HCT116 (cell line): ENCODE data around the gene STRN3. TPM values are rescaled to one million over a fixed set of nuclear protein-coding genes. Genes with fewer than 3 reads are reported as not detected.

Source experiments
- ATAC-seq: fragments of 200-7000 bp; cut with Tn5 transposase; 2 replicates; pipeline ENCODE4 v1.9.1; 2020; ENCODE audit warnings: mild to moderate bottlenecking, moderate library complexity
- BruUV-seq: library from RNA; stranded (reverse); fragments of 400-500 nt; replicated peaks from 2 replicates; lab custom pipeline; 2021; lab: Mats Ljungman, UMichigan
- CTCF ChIA-PET: fragments of 300-600 bp; sonication (Branson Sonifier 250); formaldehyde crosslinking; loops from one replicate; lab custom pipeline; 2021; ENCODE audit warnings: antibody characterized with exemption; lab: Charles Lee
- POLR2A ChIA-PET: fragments of 300-600, 350-600 bp; sonication (Branson Sonifier 250); formaldehyde crosslinking; loops from one replicate; lab custom pipeline; 2021; ENCODE audit warnings: antibody characterized with exemption; lab: Charles Lee
- RAD21 ChIA-PET, 2 experiments: fragments of 300-600 bp; sonication (Branson Sonifier 250); formaldehyde crosslinking; loops; one replicate each; lab custom pipeline; 2023; ENCODE audit warnings: low total read pairs in 2 of 2; ENCODE audit not compliant: uncharacterized antibody in 2 of 2, unreplicated experiment in 2 of 2, low non-redundant PET in 1 of 2; lab: Charles Lee
- DNase-seq: peaks from one replicate; pipeline ENCODE4 v3.0.0-alpha.2; 2010; ENCODE audit warnings: low read depth, low spot score
- H2AFZ ChIP-seq: fragments of 200-600 bp; shearing (Covaris generic), sonication (generic); 2 replicates; pipeline ENCODE4 v1.6.1; 2017; ENCODE audit warnings: low read depth, mixed run types, mixed read lengths, antibody characterized with exemption, low read length; ENCODE audit not compliant: poor library complexity, severe bottlenecking
- H3K27ac ChIP-seq: 2 replicates; pipeline ENCODE4 v1.5.1; 2012; ENCODE audit warnings: low read depth, low read length
- H3K27me3 ChIP-seq: fragments of 200-600 bp; sonication (generic); 2 replicates; pipeline ENCODE4 v1.6.1; 2016; ENCODE audit warnings: mixed run types, low read length, mixed read lengths; ENCODE audit not compliant: insufficient read depth
- H3K36me3 ChIP-seq, 2 experiments: fragments of 200-500 bp in 1 of 2; fragments of 200-600 bp in 1 of 2; sonication (Bioruptor generic) in 1 of 2; sonication (generic) in 1 of 2; 2 replicates each; pipeline versions ENCODE4 v1.5.1 to v1.6.1; 2014 to 2016; ENCODE audit warnings: low read length in 2 of 2, inconsistent platforms in 1 of 2, mixed read lengths in 1 of 2, mixed run types in 1 of 2; ENCODE audit not compliant: insufficient read depth in 2 of 2, control insufficient read depth in 1 of 2
- H3K4me1 ChIP-seq, 2 experiments: fragments of 200-600 bp in 1 of 2; sonication (generic) in 1 of 2; 2 replicates each; pipeline versions ENCODE4 v1.5.1 to v1.6.1; 2012 to 2017; ENCODE audit warnings: low read length in 2 of 2, inconsistent platforms in 1 of 2, mild to moderate bottlenecking in 1 of 2, mixed read lengths in 1 of 2, mixed run types in 1 of 2, moderate library complexity in 1 of 2; ENCODE audit not compliant: insufficient read depth in 2 of 2, control insufficient read depth in 1 of 2
- H3K4me2 ChIP-seq: fragments of 200-600 bp; sonication (generic); 2 replicates; pipeline ENCODE4 v1.6.1; 2017; ENCODE audit warnings: mixed run types, low read length, mixed read lengths
- H3K4me3 ChIP-seq, 2 experiments: fragments of 200-600 bp in 1 of 2; sonication (generic) in 1 of 2; replicated peaks in 1 of 2; 2 replicates each; pipeline ENCODE4 v1.5.1; 2011 to 2016; ENCODE audit warnings: low read length in 2 of 2, control low read depth in 1 of 2, low read depth in 1 of 2, mild to moderate bottlenecking in 1 of 2, mixed read lengths in 1 of 2, mixed run types in 1 of 2
- H3K79me2 ChIP-seq: fragments of 200-600 bp; sonication (generic); 2 replicates; pipeline ENCODE4 v1.6.1; 2017; ENCODE audit warnings: mild to moderate bottlenecking, mixed run types, low read length, moderate library complexity, mixed read lengths; ENCODE audit not compliant: insufficient read depth
- H3K9ac ChIP-seq: fragments of 200-600 bp; sonication (generic); 2 replicates; pipeline ENCODE4 v1.6.1; 2016; ENCODE audit warnings: low read length, mixed read lengths
- H3K9me2 ChIP-seq: fragments of 200-600 bp; sonication (generic), shearing (Covaris generic); 2 replicates; pipeline ENCODE4 v1.6.1; 2017; ENCODE audit warnings: mixed run types, mild to moderate bottlenecking, moderate library complexity; ENCODE audit not compliant: insufficient read depth
- H3K9me3 ChIP-seq, 2 experiments: fragments of 200-500 bp in 1 of 2; fragments of 200-600 bp in 1 of 2; sonication (Bioruptor generic) in 1 of 2; sonication (generic) in 1 of 2; 2 replicates each; pipeline ENCODE4 v1.6.1; 2014 to 2017; ENCODE audit warnings: low read length in 2 of 2, mixed read lengths in 2 of 2, inconsistent platforms in 1 of 2, low read depth in 1 of 2, mild to moderate bottlenecking in 1 of 2, mixed run types in 1 of 2, moderate library complexity in 1 of 2; ENCODE audit not compliant: control insufficient read depth in 1 of 2, insufficient read depth in 1 of 2
- H4K20me1 ChIP-seq: fragments of 200-600 bp; sonication (generic), shearing (Covaris generic); 2 replicates; pipeline ENCODE4 v1.6.1; 2017; ENCODE audit warnings: mixed run types, mild to moderate bottlenecking, moderate library complexity; ENCODE audit not compliant: insufficient read depth
- ATF3 ChIP-seq: IDR thresholded peaks from 2 replicates; pipeline ENCODE4 v1.6.1; 2012
- CBX3 ChIP-seq: IDR thresholded peaks from 2 replicates; pipeline ENCODE4 v1.6.1; 2012; ENCODE audit warnings: low read depth
- CEBPB ChIP-seq: IDR thresholded peaks from 2 replicates; pipeline ENCODE4 v1.6.1; 2012; ENCODE audit warnings: low read depth
- EGR1 ChIP-seq: IDR thresholded peaks from 2 replicates; pipeline ENCODE4 v1.6.1; 2012; ENCODE audit warnings: low read depth
- EZH2 ChIP-seq: fragments of 200-600 bp; sonication (generic); IDR thresholded peaks from 2 replicates; pipeline ENCODE4 v1.6.1; 2017; ENCODE audit warnings: antibody characterized with exemption, mixed run types
- FOSL1 ChIP-seq: IDR thresholded peaks from 2 replicates; pipeline ENCODE4 v1.6.1; 2012; ENCODE audit warnings: low read depth
- MAX ChIP-seq: IDR thresholded peaks from 2 replicates; pipeline ENCODE4 v1.6.1; 2012
- POLR2A ChIP-seq: IDR thresholded peaks from 2 replicates; pipeline ENCODE4 v1.7.0; 2011; ENCODE audit warnings: borderline replicate concordance; ENCODE audit not compliant: insufficient read depth, insufficient read length; ENCODE audit errors: extremely low read depth
- POLR2AphosphoS5 ChIP-seq: IDR thresholded peaks from 2 replicates; pipeline ENCODE4 v1.6.1; 2011; ENCODE audit warnings: mild to moderate bottlenecking, low read depth, low read length, moderate library complexity
- SIN3A ChIP-seq: IDR thresholded peaks from 2 replicates; pipeline ENCODE4 v1.6.1; 2012; ENCODE audit warnings: low read depth
- YY1 ChIP-seq: IDR thresholded peaks from 2 replicates; pipeline ENCODE4 v1.6.1; 2011; ENCODE audit warnings: low read length, low read depth, moderate library complexity, mild to moderate bottlenecking; ENCODE audit not compliant: insufficient replicate concordance; ENCODE audit errors: extremely low read depth
- ZBTB33 ChIP-seq: IDR thresholded peaks from 2 replicates; pipeline ENCODE4 v1.6.1; 2011; ENCODE audit warnings: mild to moderate bottlenecking, low read length, moderate library complexity; ENCODE audit not compliant: insufficient replicate concordance; ENCODE audit errors: extremely low read depth
- ZFX ChIP-seq: fragments of 450-650 bp; IDR thresholded peaks from 2 replicates; pipeline ENCODE4 v1.6.1; 2017
- intact Hi-C: fragments of 100-400 bp; cut with micrococcal nuclease; formaldehyde crosslinking; loops from 2 replicates; pipeline ENCODE4 v1.10.0; 2022
- total RNA-seq: library from RNA; stranded (reverse); gene quantifications from one replicate; pipeline ENCODE4 v1.2.1, GENCODE V29; 2021; ENCODE audit not compliant: unreplicated experiment
- TF ChIP-seq, protein P1 (sequence below), 3 experiments: fragments of 200-600 bp in 1 of 3; sonication (generic) in 1 of 3; IDR thresholded peaks in 2 of 3; conservative IDR thresholded peaks in 1 of 3; 2 replicates each; pipeline ENCODE4 v1.5.1; 2012 to 2017; ENCODE audit warnings: low read depth in 2 of 3, low read length in 2 of 3, antibody characterized with exemption in 1 of 3, borderline replicate concordance in 1 of 3, control low read depth in 1 of 3, mild to moderate bottlenecking in 1 of 3, mixed read lengths in 1 of 3, mixed run types in 1 of 3, moderate library complexity in 1 of 3; ENCODE audit not compliant: insufficient read depth in 1 of 3

Gene STRN3
- total RNA-seq, 1 experiment from 2014 or later: 43.4 TPM

- DNase-seq: no peak
- H3K9ac ChIP-seq: no peak overlapping the region
- no TSS peak for BruUV-seq
- POLR2A ChIA-PET: no interaction called here
- no peak overlapping the region for H3K27ac ChIP-seq
- TF ChIP-seq EGR1: no peak
- no peak for TF ChIP-seq ZFX
- no peak for TF ChIP-seq ZBTB33
- TF ChIP-seq MAX: no peak
- TF ChIP-seq SIN3A: no peak
- TF ChIP-seq CEBPB: no peak
- TF ChIP-seq, protein P1, sequence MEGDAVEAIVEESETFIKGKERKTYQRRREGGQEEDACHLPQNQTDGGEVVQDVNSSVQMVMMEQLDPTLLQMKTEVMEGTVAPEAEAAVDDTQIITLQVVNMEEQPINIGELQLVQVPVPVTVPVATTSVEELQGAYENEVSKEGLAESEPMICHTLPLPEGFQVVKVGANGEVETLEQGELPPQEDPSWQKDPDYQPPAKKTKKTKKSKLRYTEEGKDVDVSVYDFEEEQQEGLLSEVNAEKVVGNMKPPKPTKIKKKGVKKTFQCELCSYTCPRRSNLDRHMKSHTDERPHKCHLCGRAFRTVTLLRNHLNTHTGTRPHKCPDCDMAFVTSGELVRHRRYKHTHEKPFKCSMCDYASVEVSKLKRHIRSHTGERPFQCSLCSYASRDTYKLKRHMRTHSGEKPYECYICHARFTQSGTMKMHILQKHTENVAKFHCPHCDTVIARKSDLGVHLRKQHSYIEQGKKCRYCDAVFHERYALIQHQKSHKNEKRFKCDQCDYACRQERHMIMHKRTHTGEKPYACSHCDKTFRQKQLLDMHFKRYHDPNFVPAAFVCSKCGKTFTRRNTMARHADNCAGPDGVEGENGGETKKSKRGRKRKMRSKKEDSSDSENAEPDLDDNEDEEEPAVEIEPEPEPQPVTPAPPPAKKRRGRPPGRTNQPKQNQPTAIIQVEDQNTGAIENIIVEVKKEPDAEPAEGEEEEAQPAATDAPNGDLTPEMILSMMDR (IDR thresholded peaks at IDR 0.05 in 2 of 3, conservative IDR thresholded peaks at IDR 0.05 in 1 of 3; ENCODE audit: borderline replicate concordance in 1 of 3, insufficient read depth in 1 of 3, low read depth in 2 of 3, low read length in 2 of 3): no peak
- no peak for TF ChIP-seq CBX3
- no peak for TF ChIP-seq EZH2
- no peak for TF ChIP-seq FOSL1
- TF ChIP-seq POLR2AphosphoS5: no peak
- no peak for TF ChIP-seq POLR2A
- TF ChIP-seq YY1: no peak
- no peak for TF ChIP-seq ATF3
- no peak for ATAC-seq
- no peak overlapping the region for H2AFZ ChIP-seq
- H3K9me2 ChIP-seq: no peaks in the 10 kb centered on the region
- H3K4me1 ChIP-seq: no peaks in the 10 kb centered on the region
- RAD21 ChIA-PET: no interaction called here
- no peak overlapping the region for H3K4me3 ChIP-seq
- H3K36me3 ChIP-seq: peaks cover 5 to 17% of the 10 kb centered on the region in 2 experiments; a peak in 2 of 4 replicates
- CTCF ChIA-PET: no interaction called here
- H3K27me3 ChIP-seq: no peaks in the 10 kb centered on the region
- no peak overlapping the region for H3K4me2 ChIP-seq
- peaks cover 22% of the 10 kb centered on the region; the same call in 1 of the 2 replicates for H3K79me2 ChIP-seq
- H3K9me3 ChIP-seq: no peaks in the 10 kb centered on the region
- H4K20me1 ChIP-seq: no peaks in the 10 kb centered on the region
- intact Hi-C loops: no loop called here
Measured at GRCh38 chr14:30896435-30896834, 129.7 kb downstream of the STRN3 start.
